Ascending aorta (tissue), 2 donors: ENCODE data around the gene HVCN1. TPM values are rescaled to one million over a fixed set of nuclear protein-coding genes. Genes with fewer than 3 reads are reported as not detected.

Experiments
- DNase-seq, 2 donors: peaks; one replicate each; pipeline ENCODE4 v3.0.0-alpha.2; 2019; ENCODE audit warnings: low spot score in 2 of 2
- H3K27ac ChIP-seq, 2 donors: fragments of 200-600 bp; sonication (generic); one replicate each; pipeline ENCODE4 v1.5.1; 2016 to 2017; ENCODE audit warnings: mild to moderate bottlenecking in 1 of 2
- H3K27me3 ChIP-seq: fragments of 200-600 bp; sonication (generic); one replicate; pipeline ENCODE4 v1.5.1; 2017
- H3K36me3 ChIP-seq, 2 donors: fragments of 200-600 bp; sonication (generic); one replicate each; pipeline ENCODE4 v1.5.1; 2016
- H3K4me1 ChIP-seq, 2 donors: fragments of 200-600 bp; sonication (generic); one replicate each; pipeline ENCODE4 v1.5.1; 2016 to 2017; ENCODE audit warnings: mild to moderate bottlenecking in 1 of 2
- H3K4me3 ChIP-seq, 2 donors: fragments of 200-600 bp; sonication (generic); one replicate each; pipeline ENCODE4 v1.5.1; 2016 to 2017; ENCODE audit warnings: mild to moderate bottlenecking in 1 of 2
- H3K9me3 ChIP-seq, 2 donors: fragments of 200-600 bp; sonication (generic); one replicate each; pipeline ENCODE4 v1.5.1; 2016
- CTCF ChIP-seq, 3 experiments: fragments of 200-600 bp in 2 of 3; fragments of 450-650 bp in 1 of 3; sonication (generic) in 2 of 3; IDR thresholded peaks; one replicate each; pipeline ENCODE4 v1.5.1; 2016 to 2019; ENCODE audit warnings: antibody characterized with exemption in 3 of 3, mild to moderate bottlenecking in 1 of 3, moderate library complexity in 1 of 3
- intact Hi-C: fragments of 100-400 bp; cut with DNase I; formaldehyde crosslinking; loops from one replicate; pipeline ENCODE4 v1.15.1; 2023
- total RNA-seq: library from RNA; depleted of rRNA; stranded (reverse); fragments of >200 nt; gene quantifications from one replicate; pipeline ENCODE4 v1.1.0, GENCODE V29; 2016

Gene HVCN1
- total RNA-seq, 1 donor from 2014 or later: 1.3 TPM

- Histone ChIP-seq H3K9me3 (no peaks in the 10 kb centered on the region), H3K27ac (no peak overlapping the region), H3K36me3 (no peaks in the 10 kb centered on the region), H3K4me1 (peaks cover 0 to 9% of the 10 kb centered on the region in 2 donors), H3K4me3 (no peak overlapping the region), H3K27me3 (no peaks in the 10 kb centered on the region)
- intact Hi-C loops: no loop called here
- no peak for DNase-seq
- no peak for TF ChIP-seq CTCF (IDR thresholded peaks at IDR 0.05)
Measured at GRCh38 chr12:110693731-110694130, 4.8 kb upstream of the HVCN1 start.

- Histone ChIP-seq H3K4me1 (peaks cover 0 to 12% of the 10 kb centered on the region in 2 donors), H3K9me3 (no peaks in the 10 kb centered on the region), H3K27me3 (no peaks in the 10 kb centered on the region), H3K4me3 (peak overlapping the region in 1 of 2 donors; percentile 87), H3K27ac (peak overlapping the region; percentile 66), H3K36me3 (no peaks in the 10 kb centered on the region)
- intact Hi-C loops: no loop called here
- TF ChIP-seq CTCF (IDR thresholded peaks at IDR 0.05): no peak
- DNase-seq: no peak
Measured at GRCh38 chr12:110690127-110690430, 1.2 kb upstream of the HVCN1 start.

- H3K4me1 ChIP-seq: peaks cover 0 to 12% of the 10 kb centered on the region in 2 donors
- no peak for TF ChIP-seq CTCF (IDR thresholded peaks at IDR 0.05)
- intact Hi-C loops: loop anchor here (10.0 kb wide), 1 partner anchor 195 kb away; no protein-coding TSS in a partner anchor
- DNase-seq: peak in 1 of 2 donors; percentile 71
- H3K4me3 ChIP-seq: peak overlapping the region; percentile 73 to 87
- no peaks in the 10 kb centered on the region for H3K9me3 ChIP-seq
- H3K27ac ChIP-seq: peak overlapping the region; percentile 66
- H3K27me3 ChIP-seq: no peaks in the 10 kb centered on the region
- H3K36me3 ChIP-seq: no peaks in the 10 kb centered on the region
Measured at GRCh38 chr12:110689281-110690126, 589 bp upstream of the HVCN1 start.

- Histone ChIP-seq H3K27ac (no peak overlapping the region), H3K4me3 (peak overlapping the region in 1 of 2 donors; percentile 87), H3K9me3 (no peaks in the 10 kb centered on the region), H3K27me3 (no peaks in the 10 kb centered on the region), H3K4me1 (peaks cover 0 to 12% of the 10 kb centered on the region in 2 donors), H3K36me3 (no peaks in the 10 kb centered on the region)
- TF ChIP-seq CTCF (IDR thresholded peaks at IDR 0.05): no peak
- intact Hi-C loops: loop anchor here (10.0 kb wide), 1 partner anchor 197 kb away; no protein-coding TSS in a partner anchor
- no peak for DNase-seq
Measured at GRCh38 chr12:110687396-110688169, 1.3 kb downstream of the HVCN1 start.

GRCh38 chr12:110686294-110686903 lies 2.5 kb downstream of the HVCN1 start:
- Histone ChIP-seq H3K27ac (no peak overlapping the region), H3K9me3 (no peaks in the 10 kb centered on the region), H3K4me1 (peaks cover 0 to 12% of the 10 kb centered on the region in 2 donors), H3K36me3 (no peaks in the 10 kb centered on the region), H3K27me3 (no peaks in the 10 kb centered on the region), H3K4me3 (no peak overlapping the region)
- intact Hi-C loops: loop anchor here (10.0 kb wide), 1 partner anchor 198 kb away; no protein-coding TSS in a partner anchor
- no peak for DNase-seq
- no peak for TF ChIP-seq CTCF (IDR thresholded peaks at IDR 0.05)
